ENCODE results near the gene COL8A1. TPM values are rescaled to one million over a fixed set of nuclear protein-coding genes. Genes with fewer than 3 reads are reported as not detected.

The COL8A1 gene
- total RNA-seq, 1 donor from 2014 or later: 5.6 TPM

DNA sequence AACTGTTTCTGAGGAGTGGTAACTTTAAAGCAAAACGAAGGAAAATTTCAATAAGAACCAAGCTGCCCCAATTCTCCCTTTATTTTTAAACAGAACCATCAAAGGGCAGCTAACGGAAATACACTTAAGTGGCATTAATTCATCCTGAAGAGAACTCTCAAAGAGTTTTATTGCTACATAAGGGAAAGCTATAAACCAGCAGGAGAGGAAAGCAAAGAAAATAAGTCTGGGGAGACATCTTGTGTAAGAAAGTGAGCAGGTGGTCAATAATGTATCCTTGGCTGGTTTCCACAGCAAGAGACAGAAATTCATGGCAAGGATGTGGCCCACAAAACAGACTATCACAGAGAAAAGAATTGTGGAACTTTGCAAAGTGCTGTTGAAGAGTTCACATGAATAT is 139.3 kb downstream of the COL8A1 start:
- no peaks in the 10 kb centered on the region for H3K27me3 Mint-ChIP-seq (ENCODE audit: unreplicated experiment)
- no peaks in the 10 kb centered on the region for H3K4me1 Mint-ChIP-seq (ENCODE audit: unreplicated experiment)
- TF ChIP-seq, protein P1, sequence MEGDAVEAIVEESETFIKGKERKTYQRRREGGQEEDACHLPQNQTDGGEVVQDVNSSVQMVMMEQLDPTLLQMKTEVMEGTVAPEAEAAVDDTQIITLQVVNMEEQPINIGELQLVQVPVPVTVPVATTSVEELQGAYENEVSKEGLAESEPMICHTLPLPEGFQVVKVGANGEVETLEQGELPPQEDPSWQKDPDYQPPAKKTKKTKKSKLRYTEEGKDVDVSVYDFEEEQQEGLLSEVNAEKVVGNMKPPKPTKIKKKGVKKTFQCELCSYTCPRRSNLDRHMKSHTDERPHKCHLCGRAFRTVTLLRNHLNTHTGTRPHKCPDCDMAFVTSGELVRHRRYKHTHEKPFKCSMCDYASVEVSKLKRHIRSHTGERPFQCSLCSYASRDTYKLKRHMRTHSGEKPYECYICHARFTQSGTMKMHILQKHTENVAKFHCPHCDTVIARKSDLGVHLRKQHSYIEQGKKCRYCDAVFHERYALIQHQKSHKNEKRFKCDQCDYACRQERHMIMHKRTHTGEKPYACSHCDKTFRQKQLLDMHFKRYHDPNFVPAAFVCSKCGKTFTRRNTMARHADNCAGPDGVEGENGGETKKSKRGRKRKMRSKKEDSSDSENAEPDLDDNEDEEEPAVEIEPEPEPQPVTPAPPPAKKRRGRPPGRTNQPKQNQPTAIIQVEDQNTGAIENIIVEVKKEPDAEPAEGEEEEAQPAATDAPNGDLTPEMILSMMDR (IDR thresholded peaks at IDR 0.05; ENCODE audit: unreplicated experiment): no peak
- DNase-seq (ENCODE audit: low spot score): no peak
- H3K9me3 Mint-ChIP-seq (ENCODE audit: unreplicated experiment): no peaks in the 10 kb centered on the region
- no peaks in the 10 kb centered on the region for H3K36me3 Mint-ChIP-seq (ENCODE audit: low read depth, unreplicated experiment)
- no peak overlapping the region for H3K27ac Mint-ChIP-seq (ENCODE audit: unreplicated experiment)
- no peak overlapping the region for H3K4me3 Mint-ChIP-seq (ENCODE audit: unreplicated experiment)

DNA sequence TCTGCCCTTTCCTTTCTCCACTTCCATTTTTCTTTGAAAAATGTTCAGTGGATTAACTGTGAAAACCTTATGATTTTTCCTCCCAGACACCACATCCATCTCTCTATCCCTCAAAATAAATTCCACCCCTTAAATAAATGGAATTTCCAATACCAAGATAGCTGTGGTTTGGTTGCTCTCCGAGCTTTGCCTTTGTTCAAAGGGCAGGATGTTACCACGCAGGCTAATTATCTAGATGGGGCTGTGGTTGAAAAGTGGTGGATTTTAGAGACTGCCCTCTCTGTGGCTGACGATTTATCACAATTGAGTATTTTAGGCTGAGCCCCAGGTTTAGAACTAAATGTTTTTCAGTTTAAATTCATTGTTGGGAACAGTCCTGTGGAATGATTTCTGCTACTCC is 142.4 kb downstream of the COL8A1 start:
- H3K27ac Mint-ChIP-seq (ENCODE audit: unreplicated experiment): no peak overlapping the region
- no peak overlapping the region for H3K4me3 Mint-ChIP-seq (ENCODE audit: unreplicated experiment)
- DNase-seq (ENCODE audit: low spot score): no peak
- TF ChIP-seq, protein P1 (IDR thresholded peaks at IDR 0.05; ENCODE audit: unreplicated experiment): no peak
- H3K27me3 Mint-ChIP-seq (ENCODE audit: unreplicated experiment): no peaks in the 10 kb centered on the region
- H3K36me3 Mint-ChIP-seq (ENCODE audit: low read depth, unreplicated experiment): no peaks in the 10 kb centered on the region
- no peaks in the 10 kb centered on the region for H3K9me3 Mint-ChIP-seq (ENCODE audit: unreplicated experiment)
- no peaks in the 10 kb centered on the region for H3K4me1 Mint-ChIP-seq (ENCODE audit: unreplicated experiment)

DNA sequence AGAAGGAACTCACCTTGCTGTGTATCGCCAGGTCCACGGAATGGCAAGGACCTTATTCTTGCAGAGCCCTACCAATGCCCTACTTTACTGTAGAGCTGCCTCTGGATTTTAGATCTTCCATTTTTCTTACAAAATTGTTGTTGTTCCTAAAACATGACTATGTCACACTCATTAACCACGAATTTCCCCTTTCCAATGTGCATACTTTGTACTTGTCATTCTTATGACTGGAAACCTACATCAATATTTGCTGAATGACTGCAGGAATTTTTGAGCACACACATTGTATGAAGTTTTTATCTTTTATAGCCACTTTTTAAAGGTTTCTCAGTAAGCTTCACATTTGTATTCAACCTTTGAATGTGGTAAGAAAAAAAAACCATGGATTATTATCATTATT is 143.4 kb downstream of the COL8A1 start:
- H3K4me1 Mint-ChIP-seq (ENCODE audit: unreplicated experiment): no peaks in the 10 kb centered on the region
- H3K27me3 Mint-ChIP-seq (ENCODE audit: unreplicated experiment): no peaks in the 10 kb centered on the region
- no peaks in the 10 kb centered on the region for H3K36me3 Mint-ChIP-seq (ENCODE audit: low read depth, unreplicated experiment)
- no peak overlapping the region for H3K27ac Mint-ChIP-seq (ENCODE audit: unreplicated experiment)
- H3K4me3 Mint-ChIP-seq (ENCODE audit: unreplicated experiment): no peak overlapping the region
- no peak for DNase-seq (ENCODE audit: low spot score)
- TF ChIP-seq, protein P1 (IDR thresholded peaks at IDR 0.05; ENCODE audit: unreplicated experiment): no peak
- H3K9me3 Mint-ChIP-seq (ENCODE audit: unreplicated experiment): no peaks in the 10 kb centered on the region

DNA sequence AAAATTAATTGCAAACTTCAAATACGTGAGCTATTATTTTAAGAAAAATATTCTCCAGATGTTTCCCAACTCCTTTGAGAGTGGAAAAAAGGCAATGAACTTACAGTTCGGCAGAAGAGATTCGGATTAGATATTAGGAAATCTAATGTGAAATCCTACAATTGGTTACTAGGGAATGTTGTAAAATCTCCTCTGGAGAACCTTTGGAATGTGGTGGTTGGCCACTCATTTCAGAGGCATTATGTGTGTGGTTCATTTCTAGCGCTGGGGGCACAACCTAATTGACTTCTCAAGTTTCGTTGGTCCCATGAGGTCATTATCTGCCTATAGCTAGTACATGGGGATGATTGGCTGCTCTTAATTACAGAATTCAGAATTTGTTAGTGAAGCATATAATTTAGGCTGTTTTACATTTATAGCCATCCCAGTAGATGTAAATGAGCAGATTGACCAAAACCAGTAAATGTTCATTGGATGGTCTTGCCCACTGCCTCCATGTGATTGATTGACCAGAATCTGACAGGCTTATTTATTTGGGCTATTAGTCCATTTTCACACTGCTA is 144.7 kb downstream of the COL8A1 start:
- Mint-ChIP-seq H3K4me3 (ENCODE audit: unreplicated experiment) (no peak overlapping the region), H3K36me3 (ENCODE audit: low read depth, unreplicated experiment) (no peaks in the 10 kb centered on the region), H3K4me1 (ENCODE audit: unreplicated experiment) (no peaks in the 10 kb centered on the region), H3K27ac (ENCODE audit: unreplicated experiment) (no peak overlapping the region), H3K27me3 (ENCODE audit: unreplicated experiment) (no peaks in the 10 kb centered on the region), H3K9me3 (ENCODE audit: unreplicated experiment) (no peaks in the 10 kb centered on the region)
- TF ChIP-seq, protein P1 (IDR thresholded peaks at IDR 0.05; ENCODE audit: unreplicated experiment): no peak
- no peak for DNase-seq (ENCODE audit: low spot score)

DNA sequence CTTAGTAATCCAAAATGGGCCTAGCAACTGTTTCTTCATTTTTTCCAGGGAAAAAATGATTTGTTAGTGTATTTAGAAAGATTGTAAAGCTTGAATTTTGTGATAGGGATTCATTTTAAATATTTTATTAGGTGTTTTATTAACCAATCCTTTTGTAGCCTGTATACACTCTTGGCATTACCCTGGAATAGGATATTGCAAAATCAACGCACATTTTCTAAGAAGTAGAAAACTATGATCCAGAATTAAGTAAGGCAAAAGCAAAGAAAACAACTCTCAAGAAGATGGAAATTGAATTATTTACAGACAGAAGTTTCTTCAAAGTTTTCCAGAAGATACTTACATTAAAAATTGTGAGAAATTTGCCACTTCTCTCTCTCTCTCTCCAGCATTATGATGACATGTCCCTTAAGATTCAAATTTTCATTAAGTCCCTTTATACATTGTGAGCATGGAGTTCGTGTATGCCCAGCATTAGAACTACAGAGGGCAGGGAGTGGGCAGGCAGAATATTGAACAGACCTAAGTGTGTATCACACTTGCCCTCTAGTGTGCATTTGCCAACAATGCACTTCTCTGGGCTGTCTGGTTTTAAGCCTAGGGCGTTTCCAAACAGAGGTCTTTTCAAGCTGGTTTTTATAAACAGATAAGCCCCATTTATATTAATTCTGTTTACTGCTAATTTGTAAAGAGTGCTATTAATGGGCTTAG is 150.8 kb downstream of the COL8A1 start:
- Mint-ChIP-seq H3K4me3 (ENCODE audit: unreplicated experiment) (no peak overlapping the region), H3K9me3 (ENCODE audit: unreplicated experiment) (no peaks in the 10 kb centered on the region), H3K4me1 (ENCODE audit: unreplicated experiment) (peaks cover 3% of the 10 kb centered on the region), H3K27ac (ENCODE audit: unreplicated experiment) (no peak overlapping the region), H3K36me3 (ENCODE audit: low read depth, unreplicated experiment) (no peaks in the 10 kb centered on the region), H3K27me3 (ENCODE audit: unreplicated experiment) (no peaks in the 10 kb centered on the region)
- peak; percentile 28 for DNase-seq (ENCODE audit: low spot score)
- TF ChIP-seq, protein P1 (IDR thresholded peaks at IDR 0.05; ENCODE audit: unreplicated experiment): peak; percentile 43

All from endothelial cell (in vitro differentiated cells).